GM04503 (cell line): Measurements from ENCODE around the gene ICE1.
"Not testable (repeated sequence)": the region's sequence is repeated elsewhere in the genome, so short reads cannot be mapped to it uniquely, and the experiment has no call there.

ENCODE experiments used
- DNase-seq: peaks from one replicate; pipeline ENCODE4 v3.0.0-alpha.2; 2012; ENCODE audit warnings: low read depth

ICE1 gene

GRCh38 chr5:5404381-5404780 is 18.1 kb upstream of the ICE1 start:
- DNase-seq = no peak

- DNase-seq = no peak
Measured at GRCh38 chr5:5405441-5405840, 17.0 kb upstream of the ICE1 start.

GRCh38 chr5:5407924-5408323 is 14.6 kb upstream of the ICE1 start:
- no peak for DNase-seq

GRCh38 chr5:5409151-5409810 is 13.2 kb upstream of the ICE1 start:
- no peak for DNase-seq

GRCh38 chr5:5413856-5414255 is 8.6 kb upstream of the ICE1 start:
- DNase-seq = not testable (repeated sequence)

GRCh38 chr5:5414999-5415398 is 7.5 kb upstream of the ICE1 start:
- DNase-seq = no peak

- no peak for DNase-seq
Measured at GRCh38 chr5:5416733-5417132, 5.7 kb upstream of the ICE1 start.

GRCh38 chr5:5418006-5418405 is 4.5 kb upstream of the ICE1 start:
- DNase-seq = no peak

GRCh38 chr5:5418764-5419163 is 3.7 kb upstream of the ICE1 start:
- DNase-seq = no peak

GRCh38 chr5:5419291-5420210 is 2.9 kb upstream of the ICE1 start:
- DNase-seq = peak; percentile 23

- no peak for DNase-seq
Measured at GRCh38 chr5:5420251-5420650, 2.2 kb upstream of the ICE1 start.

GRCh38 chr5:5421149-5421960 is 1.1 kb upstream of the ICE1 start:
- DNase-seq = no peak

GRCh38 chr5:5422819-5423515 is 490 bp downstream of the ICE1 start:
- DNase-seq = no peak

GRCh38 chr5:5423586-5423985 is 1.1 kb downstream of the ICE1 start:
- DNase-seq = no peak

- DNase-seq = no peak
Measured at GRCh38 chr5:5424736-5425135, 2.3 kb downstream of the ICE1 start.

- no peak for DNase-seq
Measured at GRCh38 chr5:5430136-5430535, 7.7 kb downstream of the ICE1 start.

GRCh38 chr5:5432020-5432707 is 9.7 kb downstream of the ICE1 start:
- DNase-seq = no peak

- DNase-seq = no peak
Measured at GRCh38 chr5:5436203-5436760, 13.8 kb downstream of the ICE1 start.

- no peak for DNase-seq
Measured at GRCh38 chr5:5437227-5438172, 15.0 kb downstream of the ICE1 start.

GRCh38 chr5:5451863-5452262 is 29.4 kb downstream of the ICE1 start:
- DNase-seq = no peak
